ENCODE results near the gene SYNE1. TPM values are rescaled to one million over a fixed set of nuclear protein-coding genes. Genes with fewer than 3 reads are reported as not detected.

The SYNE1 gene
- polyA plus RNA-seq, 1 donor from 2014 or later: 38.5 TPM

DNA sequence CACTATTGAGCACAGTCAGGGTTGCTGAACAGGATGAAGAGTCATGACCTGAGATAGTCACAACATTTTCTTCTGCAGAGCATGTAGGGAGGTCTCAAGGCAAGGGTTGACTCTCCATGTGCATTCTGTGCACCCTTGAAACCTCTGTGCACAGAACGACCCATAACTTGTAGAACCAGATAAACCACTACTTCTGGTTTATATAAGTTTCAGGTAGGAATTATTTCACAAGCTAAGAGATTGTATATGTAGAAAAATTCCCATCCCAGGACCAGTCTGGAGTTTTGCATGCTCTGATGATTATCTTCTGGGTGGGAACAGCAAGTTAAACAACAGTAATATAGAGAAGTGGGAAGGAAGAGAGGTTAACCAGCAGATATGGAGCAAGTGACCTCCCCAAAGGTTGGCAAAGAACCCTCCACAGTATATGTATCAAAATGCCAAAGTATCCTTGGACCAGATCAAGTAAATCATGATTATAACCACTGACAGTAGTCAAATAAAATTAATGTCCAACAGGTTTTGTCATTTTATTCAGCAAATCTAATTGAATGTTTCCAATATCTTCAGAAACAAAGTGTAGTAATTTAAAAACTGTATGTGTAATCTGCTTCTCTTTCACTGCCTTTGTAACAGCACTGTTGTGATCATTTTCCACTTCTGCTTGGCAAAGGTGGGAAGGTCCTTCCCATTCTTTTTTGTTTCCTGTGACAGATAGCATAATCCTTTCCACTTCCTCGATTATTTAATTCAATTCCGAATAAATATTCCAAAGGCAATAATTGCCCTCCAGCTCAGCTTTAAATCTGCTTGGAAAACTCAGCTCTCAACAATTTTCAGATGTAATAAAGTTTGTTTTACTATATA is 104.4 kb downstream of the SYNE1 start:
- TF ChIP-seq POLR2AphosphoS5 (IDR thresholded peaks at IDR 0.05): no peak
- TF ChIP-seq TAF1 (IDR thresholded peaks at IDR 0.05; ENCODE audit: low read depth): no peak
- no peak for TF ChIP-seq MXI1 (conservative IDR thresholded peaks at IDR 0.05; ENCODE audit: poor library complexity, severe bottlenecking)
- no peak for TF ChIP-seq EP300 (conservative IDR thresholded peaks at IDR 0.05; ENCODE audit: poor library complexity, severe bottlenecking)
- TF ChIP-seq, protein P1, sequence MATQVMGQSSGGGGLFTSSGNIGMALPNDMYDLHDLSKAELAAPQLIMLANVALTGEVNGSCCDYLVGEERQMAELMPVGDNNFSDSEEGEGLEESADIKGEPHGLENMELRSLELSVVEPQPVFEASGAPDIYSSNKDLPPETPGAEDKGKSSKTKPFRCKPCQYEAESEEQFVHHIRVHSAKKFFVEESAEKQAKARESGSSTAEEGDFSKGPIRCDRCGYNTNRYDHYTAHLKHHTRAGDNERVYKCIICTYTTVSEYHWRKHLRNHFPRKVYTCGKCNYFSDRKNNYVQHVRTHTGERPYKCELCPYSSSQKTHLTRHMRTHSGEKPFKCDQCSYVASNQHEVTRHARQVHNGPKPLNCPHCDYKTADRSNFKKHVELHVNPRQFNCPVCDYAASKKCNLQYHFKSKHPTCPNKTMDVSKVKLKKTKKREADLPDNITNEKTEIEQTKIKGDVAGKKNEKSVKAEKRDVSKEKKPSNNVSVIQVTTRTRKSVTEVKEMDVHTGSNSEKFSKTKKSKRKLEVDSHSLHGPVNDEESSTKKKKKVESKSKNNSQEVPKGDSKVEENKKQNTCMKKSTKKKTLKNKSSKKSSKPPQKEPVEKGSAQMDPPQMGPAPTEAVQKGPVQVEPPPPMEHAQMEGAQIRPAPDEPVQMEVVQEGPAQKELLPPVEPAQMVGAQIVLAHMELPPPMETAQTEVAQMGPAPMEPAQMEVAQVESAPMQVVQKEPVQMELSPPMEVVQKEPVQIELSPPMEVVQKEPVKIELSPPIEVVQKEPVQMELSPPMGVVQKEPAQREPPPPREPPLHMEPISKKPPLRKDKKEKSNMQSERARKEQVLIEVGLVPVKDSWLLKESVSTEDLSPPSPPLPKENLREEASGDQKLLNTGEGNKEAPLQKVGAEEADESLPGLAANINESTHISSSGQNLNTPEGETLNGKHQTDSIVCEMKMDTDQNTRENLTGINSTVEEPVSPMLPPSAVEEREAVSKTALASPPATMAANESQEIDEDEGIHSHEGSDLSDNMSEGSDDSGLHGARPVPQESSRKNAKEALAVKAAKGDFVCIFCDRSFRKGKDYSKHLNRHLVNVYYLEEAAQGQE (IDR thresholded peaks at IDR 0.05; ENCODE audit: borderline replicate concordance): no peak
- Histone ChIP-seq H3F3A (ENCODE audit: insufficient read depth, low read length, poor library complexity, severe bottlenecking) (no peaks in the 10 kb centered on the region), H3K9ac (ENCODE audit: low read length) (no peak overlapping the region), H3K79me2 (replicated peaks; ENCODE audit: insufficient read depth, low read length) (no peaks in the 10 kb centered on the region), H2AFZ (ENCODE audit: low read depth, low read length) (no peak overlapping the region), H3K36me3 (ENCODE audit: insufficient read depth, low read length) (no peaks in the 10 kb centered on the region), H4K20me1 (ENCODE audit: insufficient read depth) (no peaks in the 10 kb centered on the region), H3K9me3 (ENCODE audit: low read length) (no peaks in the 10 kb centered on the region), H3K27ac (ENCODE audit: low read length) (no peak overlapping the region), H3K4me2 (ENCODE audit: low read length) (no peak overlapping the region), H3K27me3 (ENCODE audit: insufficient read depth, low read depth, low read length) (no peaks in the 10 kb centered on the region), H3K9me2 (ENCODE audit: insufficient read depth, low read length) (no peaks in the 10 kb centered on the region), H3K4me3 (ENCODE audit: low read length) (no peak overlapping the region)

GRCh38 chr6:152531659-152532058 is 105.5 kb downstream of the SYNE1 start:
- Histone ChIP-seq H3K4me3 (ENCODE audit: low read length) (no peak overlapping the region), H3K27ac (ENCODE audit: low read length) (no peak overlapping the region), H3K36me3 (ENCODE audit: insufficient read depth, low read length) (no peaks in the 10 kb centered on the region), H3K79me2 (replicated peaks; ENCODE audit: insufficient read depth, low read length) (no peaks in the 10 kb centered on the region), H3K27me3 (ENCODE audit: insufficient read depth, low read depth, low read length) (no peaks in the 10 kb centered on the region), H3K9me2 (ENCODE audit: insufficient read depth, low read length) (no peaks in the 10 kb centered on the region), H3F3A (ENCODE audit: insufficient read depth, low read length, poor library complexity, severe bottlenecking) (no peaks in the 10 kb centered on the region), H4K20me1 (ENCODE audit: insufficient read depth) (no peaks in the 10 kb centered on the region), H2AFZ (ENCODE audit: low read depth, low read length) (no peak overlapping the region), H3K4me2 (ENCODE audit: low read length) (no peak overlapping the region), H3K9ac (ENCODE audit: low read length) (no peak overlapping the region), H3K9me3 (ENCODE audit: low read length) (no peaks in the 10 kb centered on the region)
- TF ChIP-seq EZH2 (IDR thresholded peaks at IDR 0.05; ENCODE audit: borderline replicate concordance, insufficient read depth, low read length, poor library complexity, severe bottlenecking) (no peak), POLR2AphosphoS5 (IDR thresholded peaks at IDR 0.05) (no peak), TAF1 (IDR thresholded peaks at IDR 0.05; ENCODE audit: low read depth) (no peak), RAD21 (conservative IDR thresholded peaks at IDR 0.05) (no peak), EP300 (conservative IDR thresholded peaks at IDR 0.05; ENCODE audit: poor library complexity, severe bottlenecking) (no peak)

GRCh38 chr6:152529369-152529768 is 107.8 kb downstream of the SYNE1 start:
- no peaks in the 10 kb centered on the region for H3K27me3 ChIP-seq (ENCODE audit: insufficient read depth, low read depth, low read length)
- H3K79me2 ChIP-seq (replicated peaks; ENCODE audit: insufficient read depth, low read length): no peaks in the 10 kb centered on the region
- no peak overlapping the region for H3K4me2 ChIP-seq (ENCODE audit: low read length)

More at GRCh38 chr6:152529369-152529768, 107.8 kb downstream of the SYNE1 start:
- Histone ChIP-seq H3K27ac (ENCODE audit: low read length) (no peak overlapping the region), H3K9ac (ENCODE audit: low read length) (no peak overlapping the region), H3F3A (ENCODE audit: insufficient read depth, low read length, poor library complexity, severe bottlenecking) (no peaks in the 10 kb centered on the region), H3K36me3 (ENCODE audit: insufficient read depth, low read length) (no peaks in the 10 kb centered on the region), H4K20me1 (ENCODE audit: insufficient read depth) (no peaks in the 10 kb centered on the region), H3K4me3 (ENCODE audit: low read length) (no peak overlapping the region), H2AFZ (ENCODE audit: low read depth, low read length) (no peak overlapping the region), H3K9me3 (ENCODE audit: low read length) (no peaks in the 10 kb centered on the region), H3K9me2 (ENCODE audit: insufficient read depth, low read length) (no peaks in the 10 kb centered on the region)
- TF ChIP-seq SMC3 (conservative IDR thresholded peaks at IDR 0.05; ENCODE audit: poor library complexity): no peak
- no peak for TF ChIP-seq POLR2AphosphoS5 (IDR thresholded peaks at IDR 0.05)
- TF ChIP-seq, protein P2, sequence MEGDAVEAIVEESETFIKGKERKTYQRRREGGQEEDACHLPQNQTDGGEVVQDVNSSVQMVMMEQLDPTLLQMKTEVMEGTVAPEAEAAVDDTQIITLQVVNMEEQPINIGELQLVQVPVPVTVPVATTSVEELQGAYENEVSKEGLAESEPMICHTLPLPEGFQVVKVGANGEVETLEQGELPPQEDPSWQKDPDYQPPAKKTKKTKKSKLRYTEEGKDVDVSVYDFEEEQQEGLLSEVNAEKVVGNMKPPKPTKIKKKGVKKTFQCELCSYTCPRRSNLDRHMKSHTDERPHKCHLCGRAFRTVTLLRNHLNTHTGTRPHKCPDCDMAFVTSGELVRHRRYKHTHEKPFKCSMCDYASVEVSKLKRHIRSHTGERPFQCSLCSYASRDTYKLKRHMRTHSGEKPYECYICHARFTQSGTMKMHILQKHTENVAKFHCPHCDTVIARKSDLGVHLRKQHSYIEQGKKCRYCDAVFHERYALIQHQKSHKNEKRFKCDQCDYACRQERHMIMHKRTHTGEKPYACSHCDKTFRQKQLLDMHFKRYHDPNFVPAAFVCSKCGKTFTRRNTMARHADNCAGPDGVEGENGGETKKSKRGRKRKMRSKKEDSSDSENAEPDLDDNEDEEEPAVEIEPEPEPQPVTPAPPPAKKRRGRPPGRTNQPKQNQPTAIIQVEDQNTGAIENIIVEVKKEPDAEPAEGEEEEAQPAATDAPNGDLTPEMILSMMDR (IDR thresholded peaks at IDR 0.05; ENCODE audit: poor library complexity, severe bottlenecking): no peak
- no peak for TF ChIP-seq TAF1 (IDR thresholded peaks at IDR 0.05; ENCODE audit: low read depth)
- no peak for TF ChIP-seq RAD21 (conservative IDR thresholded peaks at IDR 0.05)
- TF ChIP-seq EP300 (conservative IDR thresholded peaks at IDR 0.05; ENCODE audit: poor library complexity, severe bottlenecking): no peak
- TF ChIP-seq, protein P1 (IDR thresholded peaks at IDR 0.05; ENCODE audit: borderline replicate concordance): no peak
- TF ChIP-seq EZH2 (IDR thresholded peaks at IDR 0.05; ENCODE audit: borderline replicate concordance, insufficient read depth, low read length, poor library complexity, severe bottlenecking): no peak
- no peak for TF ChIP-seq MXI1 (conservative IDR thresholded peaks at IDR 0.05; ENCODE audit: poor library complexity, severe bottlenecking)
